ENCODE results near the gene RFNG.
A peak's percentile ranks its signal among the peaks of the same experiment; 100 is the strongest.

The RFNG gene

GRCh38 chr17:82022310-82022980 lies 29.2 kb downstream of the RFNG start, which contains the start of gene CENPX:
CENPX (minus strand) TSS chr17:82022878; CDS start chr17:82022861, 17 bp downstream.
- Mint-ChIP-seq H3K36me3 (ENCODE audit: low read depth) (peaks cover 4% of the 10 kb centered on the region), H3K4me1 (peaks cover 15% of the 10 kb centered on the region), H3K9me3 (no peaks in the 10 kb centered on the region), H3K27me3 (ENCODE audit: low read depth) (peaks cover 4% of the 10 kb centered on the region), H3K27ac (peak within 1 kb of the TSS in 1 of 3 experiments; percentile 49), H3K4me3 (peak within 1 kb of the TSS; percentile 82 to 89 (median 89))
- no peak for TF ChIP-seq CTCF (IDR thresholded peaks at IDR 0.05; ENCODE audit: unreplicated experiment in 3 of 3)

GRCh38 chr17:82021900-82022309 lies 29.7 kb downstream of the RFNG start:
- H3K4me1 Mint-ChIP-seq = peaks cover 15% of the 10 kb centered on the region
- H3K9me3 Mint-ChIP-seq = no peaks in the 10 kb centered on the region
- no peak overlapping the region for H3K27ac Mint-ChIP-seq
- H3K36me3 Mint-ChIP-seq (ENCODE audit: low read depth) = peaks cover 4% of the 10 kb centered on the region
- H3K27me3 Mint-ChIP-seq (ENCODE audit: low read depth) = no peaks in the 10 kb centered on the region
- H3K4me3 Mint-ChIP-seq = peak overlapping the region; percentile 82 to 89 (median 89)
- TF ChIP-seq CTCF (IDR thresholded peaks at IDR 0.05; ENCODE audit: unreplicated experiment in 3 of 3) = no peak

- Mint-ChIP-seq H3K27me3 (ENCODE audit: low read depth) (no peaks in the 10 kb centered on the region), H3K36me3 (ENCODE audit: low read depth) (peaks cover 4% of the 10 kb centered on the region), H3K9me3 (no peaks in the 10 kb centered on the region), H3K27ac (no peak overlapping the region), H3K4me3 (peak overlapping the region; percentile 82 to 89 (median 89)), H3K4me1 (peaks cover 15% of the 10 kb centered on the region)
- peak; percentile 67 to 68 (median 67) for TF ChIP-seq CTCF (IDR thresholded peaks at IDR 0.05; ENCODE audit: unreplicated experiment in 3 of 3)
Observed at GRCh38 chr17:82021107-82021899, 30.3 kb downstream of the RFNG start.

- Mint-ChIP-seq H3K27me3 (ENCODE audit: low read depth) (no peaks in the 10 kb centered on the region), H3K27ac (no peak overlapping the region), H3K9me3 (no peaks in the 10 kb centered on the region), H3K4me3 (peak overlapping the region; percentile 62 to 89 (median 82)), H3K4me1 (peaks cover 15% of the 10 kb centered on the region), H3K36me3 (ENCODE audit: low read depth) (peaks cover 4% of the 10 kb centered on the region)
- no peak for TF ChIP-seq CTCF (IDR thresholded peaks at IDR 0.05; ENCODE audit: unreplicated experiment in 3 of 3)
Observed at GRCh38 chr17:82020572-82021106, 31.0 kb downstream of the RFNG start.

- H3K4me1 Mint-ChIP-seq = peaks cover 15% of the 10 kb centered on the region
- no peaks in the 10 kb centered on the region for H3K27me3 Mint-ChIP-seq (ENCODE audit: low read depth)
- peaks cover 4% of the 10 kb centered on the region for H3K36me3 Mint-ChIP-seq (ENCODE audit: low read depth)
- H3K9me3 Mint-ChIP-seq = no peaks in the 10 kb centered on the region
- peak; percentile 46 to 64 (median 54) for TF ChIP-seq CTCF (IDR thresholded peaks at IDR 0.05; ENCODE audit: unreplicated experiment in 3 of 3)
- no peak overlapping the region for H3K27ac Mint-ChIP-seq
- peak overlapping the region in 2 of 3 experiments; percentile 51 to 59 for H3K4me3 Mint-ChIP-seq
Observed at GRCh38 chr17:82019690-82020571, 31.7 kb downstream of the RFNG start.

Data from nephron (organoid).